GM18526 (cell line): ENCODE results near the gene OR5M11.

Experiments used
- POLR2A ChIP-seq: IDR thresholded peaks from 3 replicates; pipeline ENCODE4 v1.6.1; 2011; ENCODE audit not compliant: insufficient read length; ENCODE audit errors: extremely low read depth

The OR5M11 gene

GRCh38 chr11:56543157-56543556, at the start of gene OR5M11:
TSS of gene OR5M11 (minus strand) at chr11:56543257. CDS start at chr11:56543257, 0 bp downstream.
- TF ChIP-seq POLR2A: no peak

GRCh38 chr11:56577621-56578020, 34.6 kb upstream of the OR5M11 start, which contains the start of gene OR5M10:
TSS of gene OR5M10 (minus strand) at chr11:56577721. CDS start at chr11:56577721, 0 bp downstream.
- no peak for TF ChIP-seq POLR2A

- no peak for TF ChIP-seq POLR2A
Observed at GRCh38 chr11:56558574-56558973, 15.5 kb upstream of the OR5M11 start.

GRCh38 chr11:56545531-56545930, 2.5 kb upstream of the OR5M11 start:
- no peak for TF ChIP-seq POLR2A

GRCh38 chr11:56543739-56544138, 682 bp upstream of the OR5M11 start:
- TF ChIP-seq POLR2A: no peak

- TF ChIP-seq POLR2A: no peak
Observed at GRCh38 chr11:56533054-56533740, 9.9 kb downstream of the OR5M11 start.

GRCh38 chr11:56531856-56532255, 11.2 kb downstream of the OR5M11 start:
- TF ChIP-seq POLR2A: no peak

- TF ChIP-seq POLR2A: no peak
Observed at GRCh38 chr11:56522008-56522407, 21.0 kb downstream of the OR5M11 start.

- no peak for TF ChIP-seq POLR2A
Observed at GRCh38 chr11:56513280-56513679, 29.8 kb downstream of the OR5M11 start.

- no peak for TF ChIP-seq POLR2A
Observed at GRCh38 chr11:56509439-56509838, 33.6 kb downstream of the OR5M11 start.

GRCh38 chr11:56497010-56497409, 46.0 kb downstream of the OR5M11 start:
- TF ChIP-seq POLR2A: no peak

GRCh38 chr11:56495117-56495516, 47.9 kb downstream of the OR5M11 start:
- TF ChIP-seq POLR2A: no peak
